Activated CD4-positive, alpha-beta T cell treated with anti-CD3 and anti-CD28 coated beads, Interleukin-2, amount 50 U/mL, for 16 hours (primary cell): ENCODE results near the gene IL3RA.
"Not testable (repeated sequence)": the region's sequence is repeated elsewhere in the genome, so short reads cannot be mapped to it uniquely, and the experiment has no call there.

Experiments
- DNase-seq: peaks from one replicate; pipeline ENCODE4 v3.0.0-alpha.2; 2020

IL3RA gene

DNA sequence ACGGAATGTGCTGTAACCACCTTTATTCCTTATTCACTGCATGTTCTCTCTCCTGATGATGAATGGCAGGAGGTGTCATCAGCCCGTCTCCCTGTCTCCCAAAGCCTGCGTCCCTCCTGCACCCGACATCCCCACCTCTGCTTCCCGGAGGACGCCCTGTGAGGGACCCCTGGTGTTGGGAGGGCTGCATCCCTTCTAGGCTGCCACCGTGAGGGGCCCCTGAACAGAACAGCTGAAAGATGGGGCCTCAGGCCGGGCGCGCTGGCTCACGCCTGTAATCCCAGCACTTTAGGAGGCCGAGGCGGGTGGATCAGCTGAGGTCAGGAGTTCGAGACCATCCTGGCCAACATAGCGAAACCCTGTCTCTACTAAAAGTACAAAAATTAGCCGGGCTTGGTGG, 89.7 kb downstream of the IL3RA start:
- DNase-seq = not testable (repeated sequence)

DNA sequence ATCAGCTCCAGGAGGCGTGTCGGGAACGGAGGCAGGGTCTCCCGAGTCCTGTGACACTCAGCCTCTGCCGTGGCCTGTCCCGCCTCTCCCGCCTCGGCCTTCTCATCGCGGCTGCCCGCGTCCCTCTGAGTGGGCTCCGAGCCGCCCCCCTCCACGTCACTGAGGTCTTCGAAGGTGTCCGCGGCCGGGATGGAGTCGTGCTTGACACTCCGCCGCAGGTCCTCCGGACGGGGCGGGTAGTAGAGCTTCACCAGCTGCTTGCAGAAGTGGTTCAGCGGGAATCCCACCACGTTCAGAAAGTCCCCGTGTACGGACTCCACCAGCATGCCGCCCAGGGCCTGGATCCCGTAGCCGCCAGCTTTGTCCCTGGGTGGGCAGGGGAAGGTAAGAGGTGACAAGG, 91.2 kb downstream of the IL3RA start:
- DNase-seq = no peak

DNA sequence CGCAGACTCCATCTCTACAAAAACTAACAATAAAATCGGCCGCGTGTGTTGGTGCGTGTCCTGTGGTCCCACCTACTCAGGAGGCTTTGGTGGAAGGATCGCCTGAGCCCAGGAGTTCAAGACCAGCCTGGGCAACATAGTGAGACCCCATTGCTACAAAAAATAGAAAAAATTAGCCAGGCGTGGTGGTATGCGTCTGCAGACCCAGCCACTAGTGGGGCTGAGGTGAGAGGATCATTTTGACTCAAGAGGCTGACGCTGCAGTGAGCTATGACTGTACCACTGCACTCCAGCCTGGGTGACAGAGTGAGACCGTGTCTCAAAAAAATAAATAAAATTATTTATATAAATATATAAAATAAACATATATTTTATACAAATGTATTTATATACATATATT, 93.9 kb downstream of the IL3RA start:
- DNase-seq = peak; percentile 54
